Activated naive CD4-positive, alpha-beta T cell treated with anti-CD3 and anti-CD28 coated beads, Interleukin-2, amount 50 U/mL, for 16 hours (primary cell): ENCODE data around the gene RBSN.

Source experiments
- DNase-seq: peaks from one replicate; pipeline ENCODE4 v3.0.0-alpha.2; 2020

Gene RBSN

GRCh38 chr3:15099364-15100098 lies 583 bp upstream of the RBSN start:
- DNase-seq, result no peak

- no peak for DNase-seq
These were observed 1.1 kb downstream of the RBSN start for GRCh38 chr3:15097891-15098290.

DNA sequence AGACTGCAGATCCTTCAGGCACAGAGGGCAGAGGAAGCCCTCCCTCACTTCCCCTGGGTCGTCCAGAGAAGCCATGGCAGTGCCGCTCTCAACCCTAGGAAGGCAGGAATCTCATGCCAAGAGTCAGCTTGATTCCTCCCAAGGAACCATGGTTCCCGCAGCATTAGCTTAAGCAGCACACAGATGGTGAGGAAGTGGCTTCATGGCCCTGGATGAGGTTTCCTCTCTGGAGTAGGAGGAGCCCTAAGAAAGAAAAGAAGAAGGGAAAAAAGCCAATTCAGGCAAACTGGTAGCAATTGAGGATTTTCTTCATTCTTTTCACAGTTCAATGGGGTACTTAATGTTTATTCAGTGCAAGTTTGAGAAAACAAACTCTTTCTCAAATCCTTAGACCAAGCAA lies 2.9 kb downstream of the RBSN start:
- no peak for DNase-seq

DNA sequence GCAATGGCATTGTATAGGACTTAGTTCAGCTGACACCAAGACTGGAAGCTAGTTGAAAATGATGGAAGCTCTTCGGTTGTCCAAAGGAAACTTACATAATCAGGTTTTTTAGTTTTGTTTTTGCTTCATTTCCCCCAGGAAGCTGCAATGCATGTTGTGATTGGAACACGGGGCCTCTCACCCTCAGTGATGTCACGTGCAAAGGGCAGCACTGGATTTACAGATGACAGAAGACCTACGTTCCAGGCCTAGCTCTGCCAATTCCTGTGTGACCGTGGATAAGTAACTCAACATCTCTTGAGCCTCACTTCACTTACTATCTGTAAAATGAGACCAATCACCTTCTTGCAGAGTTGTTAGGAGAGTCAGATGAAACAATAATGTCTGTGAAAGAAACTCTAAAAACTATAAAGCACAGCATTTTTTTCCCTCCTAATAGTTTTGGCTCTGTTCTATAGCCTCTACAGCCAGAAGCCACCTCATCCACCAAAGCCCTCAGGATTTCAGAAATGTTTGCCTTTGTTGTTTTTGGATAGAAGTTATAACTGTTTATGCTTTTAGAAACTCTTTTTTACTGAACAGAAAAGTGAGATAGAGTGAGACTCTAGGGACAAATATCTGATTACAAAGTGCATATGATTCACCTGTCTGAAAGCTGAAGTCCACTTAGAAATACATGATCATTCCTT lies 4.6 kb downstream of the RBSN start:
- no peak for DNase-seq

- no peak for DNase-seq
These were observed 6.3 kb downstream of the RBSN start for GRCh38 chr3:15092686-15093085.

DNA sequence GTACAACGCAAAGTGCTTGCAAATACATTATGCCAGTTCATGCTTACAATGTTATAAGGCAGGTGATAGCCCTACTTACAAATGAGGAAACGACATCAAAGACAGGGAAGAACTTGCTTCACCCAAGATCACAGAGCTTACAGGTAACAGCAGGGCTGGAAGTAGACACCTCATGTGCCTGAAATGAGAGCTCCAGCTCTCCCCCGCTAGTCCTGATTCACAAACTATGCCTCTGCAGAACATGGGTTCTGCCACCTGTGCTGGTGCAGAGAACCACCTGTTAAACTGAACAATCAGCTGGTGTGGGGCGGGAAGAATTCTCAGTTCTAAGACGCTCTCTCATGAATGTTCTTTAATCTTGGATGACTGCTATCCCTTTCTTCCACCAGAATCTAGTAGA lies 7.4 kb downstream of the RBSN start:
- DNase-seq, result no peak

DNA sequence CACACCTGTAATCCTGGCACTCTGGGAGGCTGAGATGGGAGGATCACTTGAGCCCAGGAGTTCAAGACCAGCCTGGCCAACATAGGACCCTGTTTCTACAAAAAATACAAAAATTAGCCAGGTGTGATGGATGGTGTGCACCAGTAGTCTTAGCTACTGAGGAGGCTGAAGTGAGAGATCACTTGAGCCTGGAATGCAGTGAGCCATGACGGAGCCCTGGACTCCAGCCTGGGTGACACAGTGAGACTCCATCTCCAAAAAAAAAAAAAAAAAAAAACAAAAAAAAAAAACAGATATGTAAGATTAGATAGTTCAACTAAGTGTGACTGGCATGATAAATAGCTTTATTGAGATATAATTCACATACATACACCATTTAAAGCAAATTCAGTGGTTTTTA lies 9.7 kb downstream of the RBSN start:
- DNase-seq, result no peak

DNA sequence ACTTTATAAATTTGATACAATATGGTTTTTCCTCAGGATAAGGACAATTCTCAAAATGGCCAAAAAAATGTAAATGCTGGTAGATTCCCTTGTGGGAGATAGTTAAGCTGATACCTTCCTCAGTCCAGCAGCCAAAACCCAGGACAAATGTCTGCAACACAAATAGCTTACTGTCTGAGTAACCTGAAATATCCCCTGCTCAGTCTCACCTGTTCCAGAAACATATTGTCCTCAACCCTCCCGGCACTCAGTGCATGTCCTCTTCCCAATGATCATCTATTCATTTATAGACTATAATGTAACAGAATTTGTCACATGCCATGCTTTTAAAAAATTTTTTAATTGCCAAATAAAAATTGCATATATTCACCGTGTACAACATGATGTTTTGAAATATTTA lies 12.2 kb downstream of the RBSN start:
- no peak for DNase-seq

- DNase-seq, result no peak
These were observed 12.7 kb downstream of the RBSN start for GRCh38 chr3:15086263-15086662.

GRCh38 chr3:15083252-15083651 lies 15.7 kb downstream of the RBSN start:
- DNase-seq, result no peak

GRCh38 chr3:15081960-15082664 lies 16.8 kb downstream of the RBSN start:
- no peak for DNase-seq

- DNase-seq, result no peak
These were observed 19.9 kb downstream of the RBSN start for GRCh38 chr3:15079091-15079490.

DNA sequence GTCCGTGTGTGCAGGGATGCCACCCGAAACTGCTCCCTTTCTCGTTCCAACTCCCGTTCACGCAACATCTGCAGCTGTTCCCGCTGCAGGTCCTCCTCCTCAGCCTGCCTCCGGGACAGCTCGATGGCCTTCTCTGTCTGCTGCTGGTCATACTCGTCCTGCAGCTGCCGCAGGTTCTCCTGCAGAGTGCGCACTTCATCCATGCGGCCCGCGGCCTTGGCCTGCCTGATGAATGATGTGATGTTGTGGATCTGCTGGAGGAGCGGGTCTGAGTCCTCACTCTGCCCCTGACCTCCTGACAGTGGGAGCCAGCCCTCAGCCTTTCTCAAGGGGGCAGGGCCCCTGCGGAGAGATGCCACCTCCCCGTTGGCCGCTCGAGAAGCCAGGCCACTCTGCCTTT lies 24.4 kb downstream of the RBSN start:
- DNase-seq, result no peak

- DNase-seq, result no peak
These were observed 27.2 kb downstream of the RBSN start for GRCh38 chr3:15071699-15072098.

DNA sequence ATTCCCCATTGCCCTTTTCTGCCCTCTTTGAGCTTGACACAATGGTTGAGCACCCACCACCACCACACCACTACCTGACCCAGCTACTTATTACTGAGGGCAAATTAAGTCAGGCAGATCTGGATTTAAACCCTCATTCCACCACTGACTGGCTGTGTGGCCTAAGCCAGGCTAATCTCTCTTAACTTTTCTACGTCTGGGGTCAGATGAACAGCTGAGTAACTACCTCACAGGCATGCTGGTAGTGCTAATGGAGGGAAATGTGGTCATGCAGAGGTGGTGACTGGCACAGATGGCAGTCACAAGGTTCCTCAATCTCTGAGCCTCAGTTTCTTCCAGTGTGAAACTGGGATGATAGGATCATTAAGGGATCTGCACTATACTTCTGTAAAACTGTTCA lies 29.5 kb downstream of the RBSN start:
- DNase-seq, result no peak

- DNase-seq, result no peak
These were observed 32.5 kb downstream of the RBSN start for GRCh38 chr3:15066467-15066866.

DNA sequence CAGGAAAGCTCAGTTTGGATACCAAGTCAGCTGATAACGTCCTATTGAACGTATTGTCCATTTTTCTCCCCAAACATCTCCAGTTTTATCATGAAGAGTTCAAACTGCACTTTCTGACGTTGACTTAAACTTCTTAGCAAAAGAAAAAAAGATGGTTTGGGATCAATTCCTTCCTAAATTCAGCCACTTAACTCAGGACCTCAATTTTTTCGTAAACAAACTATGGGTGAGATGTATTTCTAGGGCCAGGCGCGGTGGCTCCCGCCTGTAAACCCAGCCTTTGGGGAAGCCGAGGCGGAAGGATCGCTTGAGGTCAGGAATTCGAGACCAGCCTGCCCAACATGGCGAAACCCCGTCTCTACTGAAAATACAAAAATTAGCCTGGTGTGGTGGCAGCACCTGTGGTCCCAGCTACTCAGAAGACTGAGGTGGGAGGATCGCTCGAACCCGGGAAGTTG lies 33.4 kb downstream of the RBSN start:
- no peak for DNase-seq

- peak; percentile 91 for DNase-seq
These were observed 34.0 kb downstream of the RBSN start, which contains the start of gene MRPS25 for GRCh38 chr3:15064835-15065549. Gene MRPS25 (minus strand): TSS chr3:15065315. CDS start chr3:15065194, 121 bp downstream.

GRCh38 chr3:15064299-15064834 lies 34.6 kb downstream of the RBSN start:
- peak; percentile 28 for DNase-seq

GRCh38 chr3:15063656-15064286 lies 35.2 kb downstream of the RBSN start:
- no peak for DNase-seq

- no peak for DNase-seq
These were observed 35.7 kb downstream of the RBSN start for GRCh38 chr3:15063238-15063637.

GRCh38 chr3:15060029-15060428 lies 38.9 kb downstream of the RBSN start:
- DNase-seq, result no peak
